ENCODE data around the gene PGAP6.

DNA sequence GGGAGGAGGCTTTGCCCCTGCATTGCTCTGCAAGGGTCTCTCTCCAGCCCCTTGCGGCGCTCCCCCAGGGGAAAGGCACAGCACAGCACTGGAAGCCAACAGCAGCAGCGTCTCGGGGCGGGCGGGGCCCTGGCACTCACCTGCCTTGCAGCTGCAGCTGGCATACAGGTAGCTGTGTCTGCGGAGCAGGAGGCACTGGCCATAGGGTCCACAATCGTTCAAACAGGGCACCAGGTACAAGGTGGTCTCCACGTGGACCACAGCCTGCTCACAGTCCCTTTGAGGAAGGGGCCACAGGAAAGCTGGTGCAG, 7.2 kb downstream of the PGAP6 start:
- TF ChIP-seq GATA3 (IDR thresholded peaks at IDR 0.05; ENCODE audit: low read depth, low read length) (no peak), GATA2 (IDR thresholded peaks at IDR 0.05; ENCODE audit: low read depth, low read length) (no peak)

All from SH-SY5Y (cell line).